H1 (cell line): ENCODE data around the gene BRSK2. TPM values are rescaled to one million over a fixed set of nuclear protein-coding genes. Genes with fewer than 3 reads are reported as not detected.

Experiments
- ATF2 ChIP-seq: IDR thresholded peaks from 2 replicates; pipeline ENCODE4 v1.6.1; 2012; ENCODE audit warnings: low read length, inconsistent platforms
- CBX5 ChIP-seq: fragments of 300-800, 300-1000 bp; sonication (generic); IDR thresholded peaks from 2 replicates; pipeline ENCODE4 v1.7.1; 2016; ENCODE audit warnings: antibody characterized with exemption, low read length, low read depth
- CHD1 ChIP-seq: IDR thresholded peaks from 2 replicates; pipeline ENCODE4 v1.6.1; 2012; ENCODE audit warnings: low read depth, low read length, improper control_type of control experiment
- CHD7 ChIP-seq: fragments of 300-600 bp; sonication (generic); IDR thresholded peaks from 2 replicates; pipeline ENCODE4 v1.7.1; 2012; ENCODE audit warnings: low read length, moderate library complexity, mild to moderate bottlenecking, inconsistent platforms; ENCODE audit not compliant: insufficient replicate concordance
- KDM4A ChIP-seq: IDR thresholded peaks from one replicate; pipeline ENCODE4 v1.7.1; 2012; ENCODE audit warnings: low read depth, mild to moderate bottlenecking, moderate library complexity, low read length, inconsistent platforms; ENCODE audit not compliant: severe bottlenecking
- RXRA ChIP-seq: IDR thresholded peaks from 2 replicates; pipeline ENCODE4 v1.6.1; 2011; ENCODE audit warnings: low read depth, mild to moderate bottlenecking, low read length, moderate library complexity; ENCODE audit not compliant: insufficient read depth
- SIN3A ChIP-seq, 2 experiments: IDR thresholded peaks in 1 of 2; conservative IDR thresholded peaks in 1 of 2; 2 replicates each; pipeline ENCODE4 v1.6.1; 2011 to 2012; ENCODE audit warnings: low read length in 2 of 2, improper control_type of control experiment in 1 of 2, low read depth in 1 of 2, mild to moderate bottlenecking in 1 of 2
- TCF12 ChIP-seq: IDR thresholded peaks from 2 replicates; pipeline ENCODE4 v1.6.1; 2011; ENCODE audit warnings: low read depth, mild to moderate bottlenecking, low read length
- polyA plus RNA-seq, 7 experiments: library from polyadenylated mRNA; depleted of rRNA in 3 of 7; stranded (reverse) in 5 of 7; unstranded in 2 of 7; fragments of >200 nt in 5 of 7; fragments of 200-250 nt in 2 of 7; gene quantifications; 1 replicate in 5 of 7; 2 replicates in 1 of 7; 4 replicates in 1 of 7; pipeline versions ENCODE4 v1.2.1 to v1.2.3, GENCODE V29; 2011 to 2013; ENCODE audit warnings: missing spikeins in 2 of 7, mixed read lengths in 2 of 7
- total RNA-seq: library from RNA; stranded (reverse); fragmentation: NEBNext Ultra II Directional; extraction: Animal tissue kit (Norgen Biotek cat#: 25700); gene quantifications from 2 replicates; pipeline ENCODE4 v1.2.1, GENCODE V29; 2021

The BRSK2 gene
- total and polyA plus RNA-seq, 2 of the 8 experiments (the other 6 are each of a cell fraction or from before 2014, with no cell fraction given): 17.3 to 27.1 TPM

GRCh38 chr11:1397146-1397861, 7.6 kb downstream of the BRSK2 start (continued):
- TF ChIP-seq CHD7 (no peak), SIN3A (conservative IDR thresholded peaks at IDR 0.05 in 1 of 2, IDR thresholded peaks at IDR 0.05 in 1 of 2; ENCODE audit: low read depth in 1 of 2, low read length in 2 of 2) (no peak), ATF2 (no peak), TCF12 (no peak), KDM4A (no peak), CBX5 (no peak), RXRA (no peak), CHD1 (no peak)
